Smooth muscle cell (in vitro differentiated cells): ENCODE results near the gene SESN3. TPM values are rescaled to one million over a fixed set of nuclear protein-coding genes. Genes with fewer than 3 reads are reported as not detected.
A peak's percentile ranks its signal among the peaks of the same experiment; 100 is the strongest.

Source experiments
- DNase-seq: peaks from one replicate; lab custom pipeline; 2025; ENCODE audit not compliant: unreplicated experiment; lab: John Stamatoyannopoulos, UW
- H2AFZ ChIP-seq: fragments of 200-600 bp; sonication (generic); 2 replicates; pipeline ENCODE4 v1.6.0; 2016; ENCODE audit warnings: antibody characterized with exemption, low read depth, mild to moderate bottlenecking
- H3F3A ChIP-seq: fragments of 200-600 bp; sonication (generic); 2 replicates; pipeline ENCODE4 v1.6.0; 2017; ENCODE audit warnings: antibody characterized with exemption, low read depth
- H3K27ac ChIP-seq: fragments of 200-600 bp; sonication (generic); 2 replicates; pipeline ENCODE4 v1.5.1; 2016; ENCODE audit warnings: low read depth, mild to moderate bottlenecking
- H3K27me3 ChIP-seq: fragments of 200-600 bp; sonication (generic); 2 replicates; pipeline ENCODE4 v1.6.1; 2016; ENCODE audit warnings: low read depth, mild to moderate bottlenecking
- H3K36me3 ChIP-seq: fragments of 200-600 bp; sonication (generic); 2 replicates; pipeline ENCODE4 v1.5.1; 2016; ENCODE audit warnings: low read depth
- H3K4me1 ChIP-seq: fragments of 200-600 bp; sonication (generic); 2 replicates; pipeline ENCODE4 v1.5.1; 2016; ENCODE audit warnings: low read depth
- H3K4me2 ChIP-seq: fragments of 200-600 bp; sonication (generic); 2 replicates; pipeline ENCODE4 v1.6.0; 2016; ENCODE audit warnings: mild to moderate bottlenecking
- H3K4me3 ChIP-seq: fragments of 200-600 bp; sonication (generic); 2 replicates; pipeline ENCODE4 v1.5.1; 2016; ENCODE audit warnings: mild to moderate bottlenecking
- H3K79me2 ChIP-seq: fragments of 200-600 bp; sonication (generic); 2 replicates; pipeline ENCODE4 v1.6.0; 2016; ENCODE audit warnings: low read depth, mild to moderate bottlenecking
- H3K9ac ChIP-seq: fragments of 200-600 bp; sonication (generic); 2 replicates; pipeline ENCODE4 v1.6.0; 2016; ENCODE audit warnings: low read depth
- H3K9me3 ChIP-seq: fragments of 200-600 bp; sonication (generic); replicated peaks from 2 replicates; pipeline ENCODE4 v1.5.1; 2016; ENCODE audit warnings: low read depth
- H4K20me1 ChIP-seq: fragments of 200-600 bp; sonication (generic); 2 replicates; pipeline ENCODE4 v1.6.0; 2016; ENCODE audit warnings: low read depth
- CTCF ChIP-seq: fragments of 200-600 bp; sonication (generic); IDR thresholded peaks from 2 replicates; pipeline ENCODE4 v1.5.1; 2017; ENCODE audit warnings: borderline replicate concordance, mild to moderate bottlenecking, antibody characterized with exemption; ENCODE audit not compliant: insufficient read depth, poor library complexity, severe bottlenecking
- WGBS: methylation state at CpG from one replicate; pipeline ENCODE4 v1.1.7; 2016; ENCODE audit warnings: low lambda C conversion rate; 5-methylcytosine and 5-hydroxymethylcytosine counted together
- polyA plus RNA-seq: library from polyadenylated mRNA; unstranded; fragments of >200 nt; fragmentation: Nextera tagmentation; extraction: Ambion mirVana; gene quantifications from 2 replicates; pipeline ENCODE4 v1.2.1, GENCODE V29; 2016
- total RNA-seq: library from RNA; depleted of rRNA; stranded (reverse); fragments of >200 nt; gene quantifications from 2 replicates; pipeline ENCODE4 v1.2.3, GENCODE V29; 2014

The SESN3 gene
- total and polyA plus RNA-seq, 2 experiments from 2014 or later: 20.4 to 374 TPM

- Histone ChIP-seq H4K20me1 (peaks cover 29% of the 10 kb centered on the region), H3K79me2 (peaks cover 17% of the 10 kb centered on the region), H3K9me3 (no peaks in the 10 kb centered on the region), H3K4me2 (no peak overlapping the region), H3K9ac (no peak overlapping the region), H2AFZ (no peak overlapping the region), H3K27ac (peak overlapping the region; percentile 49), H3K4me3 (no peak overlapping the region), H3K27me3 (no peaks in the 10 kb centered on the region), H3F3A (peaks cover 69% of the 10 kb centered on the region), H3K4me1 (no peaks in the 10 kb centered on the region), H3K36me3 (peaks cover 2% of the 10 kb centered on the region)
- DNase-seq: no peak
- TF ChIP-seq CTCF: no peak
- 95% methylated on average over 2 of the region's 2 CpGs for WGBS
Observed at GRCh38 chr11:95166781-95167180, 64.2 kb downstream of the SESN3 start.

- H3K4me2 ChIP-seq: no peak overlapping the region
- H3K79me2 ChIP-seq: peaks cover 14% of the 10 kb centered on the region
- H3F3A ChIP-seq: peaks cover 68% of the 10 kb centered on the region
- H4K20me1 ChIP-seq: peaks cover 20% of the 10 kb centered on the region
- TF ChIP-seq CTCF: no peak
- H3K4me3 ChIP-seq: no peak overlapping the region
- H3K9ac ChIP-seq: no peak overlapping the region
- H3K9me3 ChIP-seq: no peaks in the 10 kb centered on the region
- no peaks in the 10 kb centered on the region for H3K27me3 ChIP-seq
- H3K4me1 ChIP-seq: no peaks in the 10 kb centered on the region
- peak overlapping the region; percentile 49 for H3K27ac ChIP-seq
- no peak overlapping the region for H2AFZ ChIP-seq
- no peak for DNase-seq
- H3K36me3 ChIP-seq: no peaks in the 10 kb centered on the region
Observed at GRCh38 chr11:95165638-95166037, 65.4 kb downstream of the SESN3 start.

- Histone ChIP-seq H3K9me3 (no peaks in the 10 kb centered on the region), H3K36me3 (no peaks in the 10 kb centered on the region), H3K79me2 (peaks cover 3% of the 10 kb centered on the region), H3K9ac (no peak overlapping the region), H3K27ac (peak overlapping the region; percentile 66), H3K4me1 (no peaks in the 10 kb centered on the region), H3K4me3 (no peak overlapping the region), H2AFZ (no peak overlapping the region), H3K27me3 (no peaks in the 10 kb centered on the region), H3F3A (peaks cover 51% of the 10 kb centered on the region), H3K4me2 (no peak overlapping the region), H4K20me1 (peaks cover 13% of the 10 kb centered on the region)
- no peak for DNase-seq
- WGBS: 36% methylated on average over 4 of the region's 4 CpGs
- no peak for TF ChIP-seq CTCF
Observed at GRCh38 chr11:95163106-95163505, 67.9 kb downstream of the SESN3 start.

GRCh38 chr11:95161248-95161647 lies 69.8 kb downstream of the SESN3 start:
- Histone ChIP-seq H3K4me3 (no peak overlapping the region), H3K36me3 (no peaks in the 10 kb centered on the region), H3K27me3 (no peaks in the 10 kb centered on the region), H3K4me1 (peaks cover 7% of the 10 kb centered on the region), H3K27ac (no peak overlapping the region), H3K9ac (no peak overlapping the region), H4K20me1 (peaks cover 8% of the 10 kb centered on the region), H2AFZ (no peak overlapping the region), H3K4me2 (no peak overlapping the region), H3F3A (peaks cover 49% of the 10 kb centered on the region), H3K79me2 (no peaks in the 10 kb centered on the region), H3K9me3 (no peaks in the 10 kb centered on the region)
- no peak for DNase-seq
- WGBS: 75% methylated on average over 1 of the region's 1 CpG
- TF ChIP-seq CTCF: no peak
